Epithelial cell of prostate (primary cell): Measurements from ENCODE around the gene KLKB1.
"Not testable (repeated sequence)": the region's sequence is repeated elsewhere in the genome, so short reads cannot be mapped to it uniquely, and the experiment has no call there.

ENCODE experiments used
- DNase-seq: peaks from one replicate; pipeline ENCODE4 v3.0.0-alpha.2; 2011; ENCODE audit warnings: low read depth, low spot score
- H3K27ac ChIP-seq: fragments of 450-650 bp; 2 replicates; pipeline ENCODE4 v1.5.1; 2017; ENCODE audit warnings: mild to moderate bottlenecking

KLKB1 gene

DNA sequence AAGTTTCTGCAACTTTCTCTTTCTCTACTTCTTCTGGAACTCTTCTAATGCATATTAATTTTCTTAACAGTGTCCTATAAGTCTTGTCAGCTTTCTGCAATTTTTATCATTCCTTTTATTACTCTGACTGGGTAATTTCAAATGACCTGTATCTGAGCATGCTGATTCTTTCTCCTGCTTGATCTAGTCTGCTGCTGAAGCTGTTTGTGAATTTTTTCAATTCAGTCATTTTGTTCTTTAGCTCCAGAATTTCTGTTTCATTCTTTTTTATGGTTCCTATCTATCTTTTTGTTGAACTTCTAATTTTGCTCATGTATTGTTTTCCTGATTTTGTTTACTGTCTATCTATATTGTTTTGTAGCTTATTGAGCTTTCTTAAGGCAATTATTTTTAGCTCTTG, 1.5 kb upstream of the KLKB1 start:
- no peak overlapping the region for H3K27ac ChIP-seq
- no peak for DNase-seq

DNA sequence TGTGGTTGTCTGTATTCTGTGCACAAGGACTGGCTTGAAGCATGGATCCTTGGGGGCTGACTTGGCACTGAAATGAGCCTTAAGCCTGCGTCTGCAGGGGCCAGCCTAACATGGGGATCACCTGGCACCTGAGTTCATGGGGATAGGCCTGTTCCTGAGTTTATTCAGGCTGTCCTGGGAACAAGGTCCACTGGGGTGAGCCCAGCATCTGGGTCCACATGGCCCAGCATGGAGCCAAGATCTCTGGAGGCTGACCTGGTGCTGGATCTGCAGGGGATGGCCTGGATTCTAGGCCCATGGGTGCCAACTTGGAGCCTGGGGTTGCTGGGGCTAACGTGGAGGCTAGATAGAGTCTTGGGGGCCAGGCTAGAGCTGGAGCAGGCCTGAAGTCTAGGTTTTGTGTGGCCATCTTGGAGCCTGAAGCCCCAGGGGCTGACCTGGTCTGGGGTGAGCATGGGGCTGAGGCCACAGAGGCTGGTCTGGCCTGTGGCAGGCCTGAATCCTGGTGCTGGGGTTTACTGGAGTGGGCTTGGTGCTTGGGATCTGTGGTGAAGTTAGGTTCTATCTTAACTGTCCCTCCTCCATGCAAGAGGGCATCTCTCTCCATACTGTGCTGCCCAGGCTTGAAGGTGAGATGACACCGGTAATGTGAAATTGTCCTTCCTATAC, 652 bp upstream of the KLKB1 start:
- DNase-seq = no peak
- H3K27ac ChIP-seq = no peak overlapping the region

DNA sequence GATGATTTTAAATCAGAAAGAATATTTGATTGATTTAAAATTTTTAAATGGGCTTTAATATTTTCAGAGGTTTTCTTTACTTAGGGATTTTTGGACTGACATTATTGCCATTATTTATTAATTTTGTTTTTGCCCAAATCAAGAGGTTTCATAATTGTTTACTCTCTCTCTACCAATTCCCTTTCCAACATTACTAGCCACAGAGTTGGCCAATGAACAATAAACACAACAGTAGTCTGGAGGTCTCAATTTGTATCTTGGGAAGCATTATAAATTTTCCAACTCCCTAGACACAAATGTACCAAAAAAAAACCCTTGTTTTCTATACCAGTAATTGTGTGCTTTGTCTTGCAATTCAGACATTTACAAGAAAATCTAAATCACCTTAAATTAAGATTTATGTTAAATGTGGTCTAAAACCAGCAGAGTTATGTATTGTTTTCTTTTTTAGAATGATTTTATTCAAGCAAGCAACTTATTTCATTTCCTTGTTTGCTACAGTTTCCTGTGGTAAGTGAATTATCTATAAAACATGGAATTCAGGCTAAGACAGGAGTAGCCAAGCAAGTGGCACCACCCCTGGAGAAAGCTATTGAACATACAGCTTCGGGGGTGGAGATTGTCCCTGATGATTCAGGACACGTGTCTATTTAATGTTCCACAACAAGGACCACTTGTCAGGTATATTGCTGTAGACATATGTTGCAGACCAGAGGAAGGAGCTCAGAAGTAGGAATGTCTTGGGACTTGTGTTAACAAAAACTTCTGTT, 622 bp downstream of the KLKB1 start:
- H3K27ac ChIP-seq = no peak overlapping the region
- no peak for DNase-seq

DNA sequence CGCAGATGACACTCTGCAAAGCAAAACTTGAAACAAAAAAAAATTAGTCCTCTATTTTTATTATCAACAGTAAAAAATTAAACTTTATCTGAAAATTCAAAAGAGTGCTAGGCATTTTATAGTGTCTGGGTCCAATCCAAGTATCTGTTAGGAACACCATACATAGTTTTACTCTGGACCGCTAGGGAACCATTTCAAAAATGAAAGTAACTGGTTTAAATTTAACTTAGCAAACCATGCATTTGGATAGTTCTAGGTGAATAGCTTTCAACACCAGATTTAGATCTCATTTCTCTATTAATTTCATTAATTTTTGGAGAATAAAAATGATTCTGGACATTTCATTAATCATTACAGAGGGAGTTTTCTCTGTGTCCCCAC, 1.2 kb downstream of the KLKB1 start:
- no peak overlapping the region for H3K27ac ChIP-seq
- no peak for DNase-seq

DNA sequence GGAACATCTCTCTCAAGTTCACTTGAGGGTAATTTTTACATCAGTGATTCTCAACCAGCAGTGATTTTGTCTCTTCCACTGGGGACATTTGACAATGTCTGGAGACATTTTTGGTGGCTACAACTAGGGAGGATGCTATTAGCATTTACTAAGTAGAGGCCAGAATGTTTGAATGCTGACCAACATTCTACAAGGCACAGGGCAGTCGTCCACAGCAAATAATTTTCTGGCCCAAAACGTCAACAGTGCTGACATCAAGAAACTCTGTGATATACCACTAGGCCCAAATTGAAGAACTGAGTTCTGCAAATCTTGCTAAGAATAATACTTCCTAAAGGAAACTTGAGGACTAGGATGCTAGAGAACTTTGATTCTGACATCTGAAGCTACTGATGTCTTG, 7.1 kb downstream of the KLKB1 start:
- H3K27ac ChIP-seq = no peak overlapping the region
- DNase-seq = no peak

DNA sequence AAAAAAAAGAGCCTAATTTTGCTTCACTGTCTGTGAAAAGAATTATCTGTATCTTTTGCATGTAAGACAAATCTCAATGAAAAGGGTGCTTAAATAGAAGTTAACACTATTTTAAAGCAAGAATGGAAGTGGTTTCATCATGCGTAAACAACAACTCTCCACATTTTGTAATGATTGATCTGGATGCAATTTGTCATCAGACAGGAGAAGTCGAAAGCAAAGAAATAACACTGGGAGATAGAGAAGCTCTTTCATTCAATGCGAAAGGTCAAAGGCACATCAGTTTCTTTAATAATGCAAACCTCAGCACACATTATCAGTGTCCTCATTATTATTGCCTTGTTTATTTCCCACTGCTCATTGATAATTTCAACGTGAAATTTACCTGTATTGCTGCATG, 8.8 kb downstream of the KLKB1 start:
- no peak overlapping the region for H3K27ac ChIP-seq

DNA sequence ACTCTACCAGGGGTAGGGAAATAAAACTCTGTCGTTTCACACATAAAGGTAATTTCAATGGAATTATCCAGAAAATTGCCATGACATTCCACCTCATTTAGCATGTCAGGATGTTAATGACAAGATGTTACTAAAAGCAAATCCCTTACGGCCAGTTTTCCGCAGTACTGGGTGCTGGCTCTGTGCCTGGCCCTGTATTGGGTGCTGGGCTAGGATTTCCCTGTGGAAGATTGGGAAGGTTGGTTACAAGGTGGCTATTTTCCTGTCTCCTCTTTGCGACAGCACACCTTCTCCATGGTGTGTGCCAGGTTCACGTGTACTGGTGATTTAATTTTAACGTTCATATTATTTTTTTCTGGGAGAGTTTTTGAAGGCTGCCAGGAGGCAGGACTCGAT, 13.1 kb downstream of the KLKB1 start:
- H3K27ac ChIP-seq = no peak overlapping the region

More for the DNA sequence above, 8.8 kb downstream of the KLKB1 start:
- no peak for DNase-seq

DNA sequence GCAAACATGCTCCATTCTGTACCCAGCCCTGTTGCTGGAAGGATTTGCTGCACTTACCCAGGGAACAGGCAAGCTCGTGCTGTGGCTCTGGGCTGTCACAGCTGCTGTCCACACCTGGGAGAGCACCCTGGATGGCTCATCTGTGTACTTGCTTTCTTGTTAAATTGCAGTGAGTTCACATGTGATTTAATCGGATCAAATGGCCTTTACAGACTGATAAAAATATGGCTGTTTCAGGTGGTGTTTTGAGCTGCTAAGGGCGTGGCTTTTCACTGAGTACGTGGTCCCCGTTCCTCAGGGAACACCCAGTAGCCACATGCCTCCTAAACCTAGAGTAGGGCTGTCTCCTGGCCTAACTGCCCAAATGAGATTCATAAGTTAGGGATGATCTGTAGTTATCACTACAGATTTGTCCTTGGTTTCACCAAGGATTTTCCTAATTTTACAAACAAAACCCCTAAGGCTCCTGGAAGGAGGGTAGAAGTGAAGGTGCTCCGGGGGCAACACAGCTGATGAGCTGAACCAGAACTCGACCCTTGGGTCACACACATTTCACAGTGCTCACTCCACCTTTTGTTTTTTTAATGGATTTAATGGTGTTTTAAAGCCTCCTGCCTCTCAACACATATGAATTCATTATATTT, 13.7 kb downstream of the KLKB1 start:
- H3K27ac ChIP-seq = no peak overlapping the region
- DNase-seq = no peak

More for the DNA sequence above, 13.1 kb downstream of the KLKB1 start:
- no peak for DNase-seq

DNA sequence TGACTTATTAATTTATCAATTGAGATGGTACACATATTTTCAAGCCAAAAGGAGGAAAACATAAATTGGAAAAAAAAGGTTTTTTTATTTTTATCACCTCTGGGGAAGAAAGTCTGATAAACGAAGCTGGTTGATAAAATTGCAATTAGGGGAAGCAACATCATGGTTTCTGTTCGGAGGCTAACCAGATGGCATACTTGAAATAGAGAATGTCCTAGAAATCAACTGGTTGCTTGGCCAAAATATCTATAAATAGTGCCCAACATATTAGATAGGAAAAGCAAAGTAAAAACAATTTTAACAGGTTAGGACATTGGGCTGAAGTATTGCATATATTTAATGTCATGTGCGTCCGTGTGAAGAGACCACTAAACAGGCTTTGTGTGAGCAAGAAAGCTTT, 14.3 kb downstream of the KLKB1 start:
- no peak overlapping the region for H3K27ac ChIP-seq
- no peak for DNase-seq

DNA sequence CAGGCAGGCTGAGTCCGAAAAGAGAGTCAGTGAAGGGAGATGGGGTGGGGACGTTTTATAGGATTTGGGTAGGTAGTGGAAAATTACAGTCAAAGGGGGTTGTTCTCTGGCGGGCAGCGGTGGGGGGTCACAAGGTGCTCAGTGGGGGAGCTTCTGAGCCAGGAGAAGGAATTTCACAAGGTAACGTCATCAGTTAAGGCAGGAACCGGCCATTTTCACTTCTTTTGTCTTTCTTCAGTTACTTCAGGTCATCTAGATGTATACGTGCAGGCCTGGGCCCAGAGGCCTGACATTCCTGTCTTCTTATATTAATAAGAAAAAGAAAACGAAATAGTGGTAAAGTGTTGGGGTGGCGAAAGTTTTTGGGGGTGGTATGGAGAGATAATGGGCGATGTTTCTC, 14.7 kb downstream of the KLKB1 start:
- H3K27ac ChIP-seq, DNase-seq: not testable (repeated sequence)

DNA sequence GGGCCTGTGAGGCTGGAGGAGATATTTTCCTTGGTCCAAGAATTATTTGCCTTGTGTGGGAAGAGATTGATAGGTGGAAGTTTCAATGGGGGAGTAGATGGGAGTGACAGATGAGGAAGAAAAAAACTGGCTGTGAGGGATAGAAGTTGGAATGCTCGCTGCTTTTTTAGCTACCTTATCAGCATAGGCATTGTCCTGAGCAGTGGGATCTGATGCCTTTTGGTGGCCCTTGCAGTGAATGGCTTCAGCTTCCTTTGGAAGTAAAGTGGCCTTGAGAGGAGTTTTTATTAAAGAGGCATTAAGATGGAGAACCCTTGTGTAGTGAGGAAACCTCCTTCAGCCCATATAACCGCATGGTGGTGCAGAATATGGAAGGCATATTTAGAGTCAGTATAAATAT, 16.0 kb downstream of the KLKB1 start:
- DNase-seq = no peak
- no peak overlapping the region for H3K27ac ChIP-seq

DNA sequence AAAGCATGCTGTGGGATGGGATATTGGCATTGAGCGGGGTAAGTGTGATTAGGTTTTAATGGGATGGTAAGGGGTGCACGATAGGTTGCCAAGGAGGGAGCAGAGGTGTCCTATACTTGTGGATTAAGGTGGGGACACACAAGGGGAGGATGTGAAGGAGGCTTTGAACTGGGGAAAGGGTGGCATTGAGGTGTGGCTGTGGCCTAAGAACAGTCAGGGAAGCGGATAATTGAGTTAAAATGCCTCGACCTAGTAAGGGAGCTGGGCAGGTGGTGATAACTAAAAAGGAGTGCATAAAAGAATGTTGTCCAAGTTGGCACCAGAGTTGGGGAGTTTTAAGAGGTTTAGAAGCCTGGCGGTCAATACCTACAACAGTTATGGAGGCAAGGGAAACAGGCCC, 17.5 kb downstream of the KLKB1 start:
- no peak overlapping the region for H3K27ac ChIP-seq
- no peak for DNase-seq

DNA sequence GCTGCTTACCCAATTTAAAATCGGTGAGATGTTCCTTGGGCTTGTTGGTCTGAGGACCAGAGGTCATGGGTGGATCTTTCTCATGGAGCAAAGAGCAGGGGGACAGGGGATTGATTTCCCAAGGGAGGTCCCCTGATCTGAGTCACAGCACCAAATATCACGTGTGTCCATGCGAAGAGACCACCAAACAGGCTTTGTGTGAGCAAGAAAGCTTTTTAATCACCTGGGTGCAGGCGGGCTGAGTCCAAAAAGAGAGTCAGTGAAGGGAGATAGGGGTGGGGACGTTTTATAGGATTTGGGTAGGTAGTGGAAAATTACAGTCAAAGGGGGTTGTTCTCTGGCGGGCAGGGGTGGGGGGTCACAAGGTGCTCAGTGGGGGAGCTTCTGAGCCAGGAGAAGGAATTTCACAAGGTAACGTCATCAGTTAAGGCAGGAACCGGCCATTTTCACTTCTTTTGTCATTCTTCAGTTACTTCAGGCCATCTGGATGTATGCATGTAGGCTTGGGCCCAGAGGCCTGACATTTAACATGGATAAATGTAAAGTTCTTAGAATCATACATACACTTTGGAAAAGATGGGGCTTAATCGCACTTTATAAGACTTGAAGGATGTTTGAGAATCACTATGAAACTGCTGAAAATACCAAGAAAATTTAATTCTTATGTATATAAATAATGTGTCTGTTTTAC, 19.9 kb downstream of the KLKB1 start:
- not testable (repeated sequence) for DNase-seq, H3K27ac ChIP-seq

DNA sequence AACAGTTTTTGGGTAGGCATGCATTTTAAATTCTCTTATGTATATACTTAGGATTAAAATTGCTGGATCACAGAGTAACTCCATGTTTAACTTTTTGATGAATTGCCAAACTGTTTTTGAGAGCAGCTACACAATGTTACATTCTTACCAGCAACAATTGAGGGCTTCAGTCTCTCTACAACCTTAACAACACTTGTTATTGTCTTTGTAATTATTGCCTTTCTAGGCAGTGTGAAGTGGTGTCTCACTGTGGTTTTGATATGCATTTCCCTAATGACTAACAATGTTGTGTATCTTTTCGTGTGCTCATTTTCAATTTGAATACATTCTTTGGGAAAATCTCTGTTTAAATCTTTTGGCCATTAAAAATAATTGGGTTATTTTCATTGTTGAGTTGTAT, 21.3 kb downstream of the KLKB1 start:
- no peak overlapping the region for H3K27ac ChIP-seq
- no peak for DNase-seq

DNA sequence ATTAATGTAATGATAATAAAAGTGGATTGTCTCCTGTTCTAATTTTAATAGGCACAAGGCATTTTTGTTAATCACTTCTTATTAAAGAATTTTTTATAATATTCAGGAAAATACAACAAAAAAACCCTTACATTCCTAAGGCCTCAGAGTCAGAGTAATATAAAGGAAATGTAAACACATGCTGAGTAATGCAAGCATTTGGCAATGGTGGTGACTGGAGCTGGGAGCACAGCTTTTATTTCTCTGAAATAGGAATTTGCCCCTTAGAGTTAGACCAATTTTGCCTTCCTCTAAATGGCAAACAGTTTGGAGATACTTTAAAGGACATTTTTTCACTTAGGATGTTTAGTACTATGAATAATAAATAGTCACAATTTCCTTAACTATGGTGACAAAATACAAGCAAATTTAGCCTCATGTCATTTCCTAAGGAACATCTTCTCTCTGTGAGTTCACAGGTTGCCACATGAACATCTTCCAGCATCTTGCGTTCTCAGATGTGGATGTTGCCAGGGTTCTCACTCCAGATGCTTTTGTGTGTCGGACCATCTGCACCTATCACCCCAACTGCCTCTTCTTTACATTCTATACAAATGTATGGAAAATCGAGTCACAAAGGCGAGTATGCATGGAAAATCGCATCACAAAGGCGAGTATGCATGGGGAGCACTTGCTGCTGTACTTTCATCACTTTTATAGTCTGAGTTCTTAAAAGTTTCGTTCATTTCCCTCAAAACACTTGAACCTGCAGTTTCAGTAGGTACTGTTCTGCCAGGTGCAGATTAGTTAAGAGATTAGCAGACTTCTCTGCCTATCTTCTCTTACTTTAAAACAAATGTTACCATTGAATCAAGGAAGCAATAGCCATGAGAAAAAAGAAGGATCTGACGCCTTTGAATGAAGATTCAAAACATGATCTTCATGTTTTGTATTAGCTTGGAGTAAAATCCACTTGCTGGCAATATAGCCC, 22.8 kb downstream of the KLKB1 start:
- H3K27ac ChIP-seq = no peak overlapping the region
- no peak for DNase-seq

DNA sequence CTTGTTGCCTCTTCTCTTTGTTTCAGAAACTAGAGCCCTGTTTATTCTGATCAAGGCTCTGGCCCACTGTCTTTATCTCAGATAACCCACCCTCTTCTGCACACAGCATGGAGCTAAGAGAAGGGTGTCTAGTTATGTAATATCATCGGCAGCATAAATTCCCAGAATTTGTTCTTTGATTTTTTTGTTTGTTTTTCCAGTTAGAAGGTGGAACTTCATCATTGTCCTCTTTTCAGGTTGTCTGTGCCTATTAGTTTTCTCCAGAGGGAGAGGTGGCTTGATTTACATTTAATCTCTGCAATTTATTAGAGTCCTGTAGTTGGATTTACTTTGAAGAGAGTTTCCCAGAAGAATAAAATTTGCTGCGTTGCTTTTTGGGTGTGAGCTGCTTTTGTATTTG, 23.5 kb downstream of the KLKB1 start:
- DNase-seq = no peak
- H3K27ac ChIP-seq = no peak overlapping the region

DNA sequence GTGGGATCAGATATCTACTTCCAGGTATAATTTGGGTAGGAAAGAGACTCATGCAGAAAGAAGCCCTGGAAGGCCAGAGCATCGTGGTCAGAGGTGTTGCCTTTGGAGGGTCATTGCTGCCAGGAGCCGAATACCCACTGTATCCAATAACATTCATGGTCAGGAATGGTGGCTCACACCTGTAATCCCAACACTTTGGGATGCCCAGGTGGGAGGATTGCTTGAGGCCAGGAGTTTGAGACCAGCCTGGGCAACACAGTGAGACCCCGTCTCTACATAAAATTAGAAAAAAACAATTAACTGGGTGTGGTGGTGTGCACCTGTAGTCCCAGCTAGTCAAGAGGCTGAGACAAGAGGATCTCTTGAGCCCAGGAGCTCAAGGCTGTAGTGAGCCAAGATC, 27.8 kb downstream of the KLKB1 start:
- no peak for DNase-seq
- no peak overlapping the region for H3K27ac ChIP-seq

DNA sequence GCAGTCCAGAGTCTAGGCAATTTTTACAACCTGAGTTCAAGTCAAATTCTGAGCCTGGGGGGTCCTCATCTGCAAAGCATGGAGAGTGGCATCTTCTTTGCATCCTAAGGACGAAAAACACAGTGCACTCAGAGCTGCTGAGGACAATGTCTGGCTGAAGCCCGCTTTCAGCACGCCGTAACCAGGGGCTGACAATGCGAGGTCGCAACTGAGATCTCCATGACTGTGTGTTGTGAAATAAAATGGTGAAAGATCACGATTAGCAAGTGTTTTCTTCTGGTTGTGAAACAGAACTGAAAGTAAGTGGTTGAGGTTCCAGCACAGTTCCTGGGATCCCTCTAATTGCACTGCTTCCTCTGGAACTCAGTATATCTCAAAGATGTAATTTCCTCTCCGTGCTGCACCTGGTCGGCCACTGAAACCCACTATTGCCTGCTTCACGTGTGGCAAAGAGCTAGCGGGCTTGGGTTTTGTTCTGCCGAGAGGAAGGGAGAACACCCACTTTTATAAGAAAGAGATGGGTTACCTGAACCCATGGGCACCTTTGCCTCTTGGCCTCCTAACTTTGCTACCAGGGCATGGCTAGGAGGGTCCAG, 31.0 kb downstream of the KLKB1 start:
- no peak overlapping the region for H3K27ac ChIP-seq
- no peak for DNase-seq

DNA sequence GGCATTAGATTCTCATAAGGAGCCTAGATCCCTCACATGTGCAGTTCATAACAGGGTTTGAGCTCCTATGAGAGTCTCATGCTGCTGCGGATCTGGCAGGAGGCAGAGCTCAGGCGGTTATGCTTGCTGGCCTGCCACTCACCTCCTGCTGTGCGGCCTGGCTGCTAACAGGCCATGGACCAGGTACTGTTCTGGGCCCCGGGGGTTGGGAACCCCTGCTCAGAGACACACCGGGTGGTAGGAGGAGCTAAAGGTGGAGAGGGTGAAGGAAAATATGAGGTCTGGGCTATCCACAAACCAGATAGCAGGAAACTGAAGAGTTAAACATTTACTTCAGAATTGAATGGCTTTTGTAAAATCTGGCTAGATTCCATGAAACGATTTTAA, 32.8 kb downstream of the KLKB1 start:
- no peak for DNase-seq
- no peak overlapping the region for H3K27ac ChIP-seq
